WTC11 (cell line): ENCODE measurements around the gene CLEC16A.

Source experiments
- NR3C1 ChIP-seq: sonication (generic); formaldehyde crosslinking; conservative IDR thresholded peaks from 2 replicates; pipeline ENCODE4 v1.8.1; 2023; ENCODE audit warnings: low read depth, mild to moderate bottlenecking, missing genetic modification reagents
- TEAD4 ChIP-seq: sonication (generic); formaldehyde crosslinking; IDR thresholded peaks from 2 replicates; pipeline ENCODE4 v1.8.0; 2022; ENCODE audit warnings: mild to moderate bottlenecking, missing genetic modification reagents
- ZNF121 ChIP-seq: sonication (generic); formaldehyde crosslinking; IDR thresholded peaks from 2 replicates; pipeline ENCODE4 v1.8.0; 2023; ENCODE audit warnings: missing genetic modification reagents
- TF ChIP-seq, protein P1 (sequence below): fragments of 200-600 bp; IDR thresholded peaks from 2 replicates; pipeline ENCODE4 v1.8.0; 2022; ENCODE audit warnings: antibody characterized with exemption
- TF ChIP-seq, protein P2 (sequence below): sonication (generic); formaldehyde crosslinking; IDR thresholded peaks from 2 replicates; pipeline ENCODE4 v1.8.1; 2022; ENCODE audit warnings: mild to moderate bottlenecking, missing genetic modification reagents, moderate library complexity, borderline replicate concordance
- TF ChIP-seq, protein P3 (sequence below): sonication (generic); formaldehyde crosslinking; IDR thresholded peaks from 2 replicates; pipeline ENCODE4 v1.8.1; 2023; ENCODE audit warnings: mild to moderate bottlenecking, missing genetic modification reagents, borderline replicate concordance

DNA sequence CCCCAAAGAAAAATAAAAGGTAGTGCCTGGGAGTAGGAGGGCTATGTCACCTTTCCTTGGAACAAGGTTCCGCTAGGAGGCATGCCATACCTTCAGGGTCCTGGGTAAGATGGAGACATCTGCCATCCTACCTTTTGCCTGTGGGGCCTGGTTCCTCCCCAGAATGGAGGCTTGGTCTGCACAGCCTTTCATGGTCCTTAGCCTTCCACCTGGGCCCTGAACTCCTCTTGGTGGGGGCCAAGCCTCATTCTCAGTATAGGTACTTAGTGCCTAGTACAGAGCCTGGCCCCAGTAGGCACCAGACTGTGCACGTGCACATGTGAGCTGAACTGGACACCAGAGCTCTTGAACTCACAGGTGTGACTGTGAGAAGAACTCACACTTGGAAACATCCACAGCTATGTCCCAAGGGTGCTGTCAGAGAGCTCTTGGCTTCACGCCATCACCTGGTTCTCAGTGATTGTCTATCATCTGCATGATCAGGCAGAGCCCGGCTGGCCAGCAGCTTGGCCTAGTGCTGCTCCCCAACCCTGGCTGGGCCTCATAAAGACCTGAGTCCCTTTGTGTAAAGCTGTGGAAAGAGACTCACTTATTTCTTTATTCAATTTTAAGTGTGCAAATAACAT lies 168.5 kb downstream of the CLEC16A start:
- TF ChIP-seq, protein P1, sequence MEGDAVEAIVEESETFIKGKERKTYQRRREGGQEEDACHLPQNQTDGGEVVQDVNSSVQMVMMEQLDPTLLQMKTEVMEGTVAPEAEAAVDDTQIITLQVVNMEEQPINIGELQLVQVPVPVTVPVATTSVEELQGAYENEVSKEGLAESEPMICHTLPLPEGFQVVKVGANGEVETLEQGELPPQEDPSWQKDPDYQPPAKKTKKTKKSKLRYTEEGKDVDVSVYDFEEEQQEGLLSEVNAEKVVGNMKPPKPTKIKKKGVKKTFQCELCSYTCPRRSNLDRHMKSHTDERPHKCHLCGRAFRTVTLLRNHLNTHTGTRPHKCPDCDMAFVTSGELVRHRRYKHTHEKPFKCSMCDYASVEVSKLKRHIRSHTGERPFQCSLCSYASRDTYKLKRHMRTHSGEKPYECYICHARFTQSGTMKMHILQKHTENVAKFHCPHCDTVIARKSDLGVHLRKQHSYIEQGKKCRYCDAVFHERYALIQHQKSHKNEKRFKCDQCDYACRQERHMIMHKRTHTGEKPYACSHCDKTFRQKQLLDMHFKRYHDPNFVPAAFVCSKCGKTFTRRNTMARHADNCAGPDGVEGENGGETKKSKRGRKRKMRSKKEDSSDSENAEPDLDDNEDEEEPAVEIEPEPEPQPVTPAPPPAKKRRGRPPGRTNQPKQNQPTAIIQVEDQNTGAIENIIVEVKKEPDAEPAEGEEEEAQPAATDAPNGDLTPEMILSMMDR = no peak
- no peak for TF ChIP-seq ZNF121 (CRISPR knock-in tag)
- TF ChIP-seq, protein P2, sequence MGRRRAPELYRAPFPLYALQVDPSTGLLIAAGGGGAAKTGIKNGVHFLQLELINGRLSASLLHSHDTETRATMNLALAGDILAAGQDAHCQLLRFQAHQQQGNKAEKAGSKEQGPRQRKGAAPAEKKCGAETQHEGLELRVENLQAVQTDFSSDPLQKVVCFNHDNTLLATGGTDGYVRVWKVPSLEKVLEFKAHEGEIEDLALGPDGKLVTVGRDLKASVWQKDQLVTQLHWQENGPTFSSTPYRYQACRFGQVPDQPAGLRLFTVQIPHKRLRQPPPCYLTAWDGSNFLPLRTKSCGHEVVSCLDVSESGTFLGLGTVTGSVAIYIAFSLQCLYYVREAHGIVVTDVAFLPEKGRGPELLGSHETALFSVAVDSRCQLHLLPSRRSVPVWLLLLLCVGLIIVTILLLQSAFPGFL (CRISPR knock-in tag) = no peak
- no peak for TF ChIP-seq NR3C1 (CRISPR knock-in tag)
- no peak for TF ChIP-seq TEAD4 (CRISPR knock-in tag)
- TF ChIP-seq, protein P3, sequence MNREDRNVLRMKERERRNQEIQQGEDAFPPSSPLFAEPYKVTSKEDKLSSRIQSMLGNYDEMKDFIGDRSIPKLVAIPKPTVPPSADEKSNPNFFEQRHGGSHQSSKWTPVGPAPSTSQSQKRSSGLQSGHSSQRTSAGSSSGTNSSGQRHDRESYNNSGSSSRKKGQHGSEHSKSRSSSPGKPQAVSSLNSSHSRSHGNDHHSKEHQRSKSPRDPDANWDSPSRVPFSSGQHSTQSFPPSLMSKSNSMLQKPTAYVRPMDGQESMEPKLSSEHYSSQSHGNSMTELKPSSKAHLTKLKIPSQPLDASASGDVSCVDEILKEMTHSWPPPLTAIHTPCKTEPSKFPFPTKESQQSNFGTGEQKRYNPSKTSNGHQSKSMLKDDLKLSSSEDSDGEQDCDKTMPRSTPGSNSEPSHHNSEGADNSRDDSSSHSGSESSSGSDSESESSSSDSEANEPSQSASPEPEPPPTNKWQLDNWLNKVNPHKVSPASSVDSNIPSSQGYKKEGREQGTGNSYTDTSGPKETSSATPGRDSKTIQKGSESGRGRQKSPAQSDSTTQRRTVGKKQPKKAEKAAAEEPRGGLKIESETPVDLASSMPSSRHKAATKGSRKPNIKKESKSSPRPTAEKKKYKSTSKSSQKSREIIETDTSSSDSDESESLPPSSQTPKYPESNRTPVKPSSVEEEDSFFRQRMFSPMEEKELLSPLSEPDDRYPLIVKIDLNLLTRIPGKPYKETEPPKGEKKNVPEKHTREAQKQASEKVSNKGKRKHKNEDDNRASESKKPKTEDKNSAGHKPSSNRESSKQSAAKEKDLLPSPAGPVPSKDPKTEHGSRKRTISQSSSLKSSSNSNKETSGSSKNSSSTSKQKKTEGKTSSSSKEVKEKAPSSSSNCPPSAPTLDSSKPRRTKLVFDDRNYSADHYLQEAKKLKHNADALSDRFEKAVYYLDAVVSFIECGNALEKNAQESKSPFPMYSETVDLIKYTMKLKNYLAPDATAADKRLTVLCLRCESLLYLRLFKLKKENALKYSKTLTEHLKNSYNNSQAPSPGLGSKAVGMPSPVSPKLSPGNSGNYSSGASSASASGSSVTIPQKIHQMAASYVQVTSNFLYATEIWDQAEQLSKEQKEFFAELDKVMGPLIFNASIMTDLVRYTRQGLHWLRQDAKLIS = no peak
